ENCODE data around the gene NPHP4.

- TF ChIP-seq CTCF (IDR thresholded peaks at IDR 0.05), result no peak
- no peak for TF ChIP-seq POLR2A (IDR thresholded peaks at IDR 0.05)
These were observed 59.2 kb downstream of the NPHP4 start for GRCh38 chr1:5933050-5933449.
